ENCODE data around the gene PAPPA2.

PAPPA2 gene

GRCh38 chr1:176767714-176768136 lies 304.8 kb downstream of the PAPPA2 start:
- TF ChIP-seq RAD21 (IDR thresholded peaks at IDR 0.05; ENCODE audit: low read depth) (no peak), YY1 (IDR thresholded peaks at IDR 0.05; ENCODE audit: low read depth) (no peak), CREB1 (IDR thresholded peaks at IDR 0.05; ENCODE audit: low read depth) (no peak), CEBPB (IDR thresholded peaks at IDR 0.05) (no peak), TAF1 (IDR thresholded peaks at IDR 0.05; ENCODE audit: low read depth) (no peak), EGR1 (IDR thresholded peaks at IDR 0.05) (no peak), TEAD4 (IDR thresholded peaks at IDR 0.05) (no peak)
- TF ChIP-seq, protein P1, sequence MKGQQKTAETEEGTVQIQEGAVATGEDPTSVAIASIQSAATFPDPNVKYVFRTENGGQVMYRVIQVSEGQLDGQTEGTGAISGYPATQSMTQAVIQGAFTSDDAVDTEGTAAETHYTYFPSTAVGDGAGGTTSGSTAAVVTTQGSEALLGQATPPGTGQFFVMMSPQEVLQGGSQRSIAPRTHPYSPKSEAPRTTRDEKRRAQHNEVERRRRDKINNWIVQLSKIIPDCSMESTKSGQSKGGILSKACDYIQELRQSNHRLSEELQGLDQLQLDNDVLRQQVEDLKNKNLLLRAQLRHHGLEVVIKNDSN (IDR thresholded peaks at IDR 0.05) = no peak
- TF ChIP-seq, protein P2, sequence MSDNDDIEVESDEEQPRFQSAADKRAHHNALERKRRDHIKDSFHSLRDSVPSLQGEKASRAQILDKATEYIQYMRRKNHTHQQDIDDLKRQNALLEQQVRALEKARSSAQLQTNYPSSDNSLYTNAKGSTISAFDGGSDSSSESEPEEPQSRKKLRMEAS (IDR thresholded peaks at IDR 0.05) = no peak

DNA sequence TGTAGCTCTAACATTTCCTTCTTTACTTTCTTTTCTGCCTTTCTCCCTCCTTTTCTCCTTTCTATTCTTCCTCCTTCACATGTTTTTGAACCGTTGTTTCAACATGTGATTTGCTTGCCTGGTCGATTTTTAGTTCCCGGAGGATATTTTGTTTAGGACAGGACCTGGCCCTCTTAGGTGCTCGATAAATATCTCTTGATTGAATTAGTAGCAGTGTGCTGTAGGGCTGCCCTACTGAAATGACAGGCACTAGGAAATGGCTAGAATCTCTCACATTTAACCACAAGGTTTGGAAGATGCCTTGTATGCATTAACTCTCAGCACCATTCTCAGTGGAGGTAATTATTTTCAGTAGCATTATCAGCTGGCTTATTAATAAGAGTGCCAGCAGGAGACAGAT lies 305.6 kb downstream of the PAPPA2 start:
- no peak for TF ChIP-seq TEAD4 (IDR thresholded peaks at IDR 0.05)
- TF ChIP-seq CREB1 (IDR thresholded peaks at IDR 0.05; ENCODE audit: low read depth) = no peak

- TF ChIP-seq, protein P1 (IDR thresholded peaks at IDR 0.05) = no peak
- TF ChIP-seq YY1 (IDR thresholded peaks at IDR 0.05; ENCODE audit: low read depth) (no peak), FOXM1 (IDR thresholded peaks at IDR 0.05; ENCODE audit: borderline replicate concordance, low read depth) (no peak), REST (IDR thresholded peaks at IDR 0.05; ENCODE audit: low read depth) (no peak), ZBTB7A (IDR thresholded peaks at IDR 0.05; ENCODE audit: low read depth) (no peak)
These were observed 307.1 kb downstream of the PAPPA2 start for GRCh38 chr1:176770066-176770465.

- TF ChIP-seq ZBTB7A (IDR thresholded peaks at IDR 0.05; ENCODE audit: low read depth) = no peak
- no peak for TF ChIP-seq FOXM1 (IDR thresholded peaks at IDR 0.05; ENCODE audit: borderline replicate concordance, low read depth)
- TF ChIP-seq, protein P1 (IDR thresholded peaks at IDR 0.05) = no peak
- no peak for TF ChIP-seq TCF12 (IDR thresholded peaks at IDR 0.05; ENCODE audit: low read depth)
- no peak for TF ChIP-seq CEBPB (IDR thresholded peaks at IDR 0.05)
These were observed 310.1 kb downstream of the PAPPA2 start for GRCh38 chr1:176773038-176773437.

- TF ChIP-seq CEBPB (IDR thresholded peaks at IDR 0.05) = no peak
- TF ChIP-seq TCF12 (IDR thresholded peaks at IDR 0.05; ENCODE audit: low read depth) = no peak
- TF ChIP-seq RAD21 (IDR thresholded peaks at IDR 0.05; ENCODE audit: low read depth) = no peak
- TF ChIP-seq EGR1 (IDR thresholded peaks at IDR 0.05) = no peak
- TF ChIP-seq YY1 (IDR thresholded peaks at IDR 0.05; ENCODE audit: low read depth) = no peak
- no peak for TF ChIP-seq TEAD4 (IDR thresholded peaks at IDR 0.05)
These were observed 311.2 kb downstream of the PAPPA2 start for GRCh38 chr1:176774224-176774623.

DNA sequence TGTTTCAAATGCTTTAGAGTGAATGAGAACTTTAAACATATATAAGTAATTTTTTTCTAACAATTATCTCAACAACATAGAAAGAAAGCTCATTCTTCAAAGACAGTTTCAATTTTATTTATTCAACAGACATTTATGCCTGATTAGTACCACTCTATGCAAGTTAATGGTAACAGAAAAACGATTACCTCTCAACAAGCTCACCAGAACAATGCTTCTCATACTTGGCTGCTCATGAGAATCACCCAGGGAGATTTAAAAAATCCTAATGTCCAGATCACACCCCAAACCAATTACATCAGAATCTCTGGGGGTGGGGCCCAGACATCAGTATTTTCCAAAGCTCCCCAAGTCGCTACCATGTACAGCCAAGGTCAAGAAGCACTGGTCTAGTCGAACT lies 312.4 kb downstream of the PAPPA2 start:
- no peak for TF ChIP-seq REST (IDR thresholded peaks at IDR 0.05; ENCODE audit: low read depth)
- TF ChIP-seq TEAD4 (IDR thresholded peaks at IDR 0.05) = no peak
- no peak for TF ChIP-seq ZBTB7A (IDR thresholded peaks at IDR 0.05; ENCODE audit: low read depth)
- TF ChIP-seq, protein P1 (IDR thresholded peaks at IDR 0.05) = no peak
- no peak for TF ChIP-seq EP300 (IDR thresholded peaks at IDR 0.05; ENCODE audit: borderline replicate concordance)
- TF ChIP-seq RAD21 (IDR thresholded peaks at IDR 0.05; ENCODE audit: low read depth) = no peak
- no peak for TF ChIP-seq CREB1 (IDR thresholded peaks at IDR 0.05; ENCODE audit: low read depth)
- TF ChIP-seq YY1 (IDR thresholded peaks at IDR 0.05; ENCODE audit: low read depth) = no peak
- TF ChIP-seq FOXM1 (IDR thresholded peaks at IDR 0.05; ENCODE audit: borderline replicate concordance, low read depth) = no peak
- TF ChIP-seq CEBPB (IDR thresholded peaks at IDR 0.05) = no peak
- no peak for TF ChIP-seq TAF1 (IDR thresholded peaks at IDR 0.05; ENCODE audit: low read depth)
- TF ChIP-seq NFIC (IDR thresholded peaks at IDR 0.05) = no peak
- no peak for TF ChIP-seq TCF12 (IDR thresholded peaks at IDR 0.05; ENCODE audit: low read depth)
- TF ChIP-seq EGR1 (IDR thresholded peaks at IDR 0.05) = no peak
- TF ChIP-seq, protein P2 (IDR thresholded peaks at IDR 0.05) = no peak

All from Ishikawa (cell line).